Measurements from ENCODE around the gene CSNK1G1. TPM values are rescaled to one million over a fixed set of nuclear protein-coding genes. Genes with fewer than 3 reads are reported as not detected.

Gene CSNK1G1
- total RNA-seq, 1 donor from 2014 or later = 37.0 TPM

GRCh38 chr15:64343841-64344240 is 12.1 kb downstream of the CSNK1G1 start:
- no peak for FAIRE-seq
- no peak overlapping the region for H3K27ac Mint-ChIP-seq (ENCODE audit: unreplicated experiment)

DNA sequence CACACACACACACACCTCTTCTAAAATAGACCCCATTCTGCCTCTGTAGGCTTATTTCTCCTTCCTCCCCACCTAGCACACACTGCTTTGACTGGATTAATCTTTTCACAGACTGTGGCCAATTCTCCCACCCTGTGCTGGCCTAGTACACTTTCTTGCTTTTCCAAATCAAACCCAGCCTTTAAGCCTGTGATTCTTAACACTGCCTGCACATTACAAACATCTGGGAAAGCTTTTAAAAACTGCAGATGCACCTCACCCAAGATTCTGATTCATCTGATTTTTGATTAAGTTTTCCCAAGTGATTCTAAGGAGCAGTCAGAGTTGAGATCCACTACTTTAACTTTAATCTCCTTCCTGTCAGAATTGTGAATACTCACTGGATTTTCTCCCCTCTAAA is 12.8 kb downstream of the CSNK1G1 start:
- DNase-seq (ENCODE audit: low read depth) = no peak
- Histone ChIP-seq H3K4me1 (ENCODE audit: insufficient read depth, low read length) (peaks cover 12% of the 10 kb centered on the region), H3K27me3 (ENCODE audit: insufficient read depth, low read length) (no peaks in the 10 kb centered on the region), H3K79me2 (ENCODE audit: insufficient read depth, low read length) (peaks cover 82% of the 10 kb centered on the region), H3K27ac (ENCODE audit: low read depth, low read length) (no peak overlapping the region), H3K9me3 (ENCODE audit: insufficient read depth, low read depth, low read length) (no peaks in the 10 kb centered on the region), H3K4me3 (ENCODE audit: insufficient read depth, low read depth, low read length) (no peak overlapping the region), H3K4me2 (ENCODE audit: low read length) (peak overlapping the region; percentile 1), H3K36me3 (ENCODE audit: insufficient read depth, low read length) (peaks cover 7% of the 10 kb centered on the region), H2AFZ (ENCODE audit: low read depth, low read length) (no peak overlapping the region), H3K9ac (ENCODE audit: low read length) (peak overlapping the region; percentile 13), H4K20me1 (ENCODE audit: insufficient read depth, low read length) (peaks cover 80% of the 10 kb centered on the region)
- peaks cover 4% of the 10 kb centered on the region for H3K36me3 Mint-ChIP-seq (ENCODE audit: low read depth, unreplicated experiment)
- no peak overlapping the region for H3K27ac Mint-ChIP-seq (ENCODE audit: unreplicated experiment)
- H3K9me3 Mint-ChIP-seq (ENCODE audit: unreplicated experiment) = no peaks in the 10 kb centered on the region
- H3K27me3 Mint-ChIP-seq (ENCODE audit: low read depth, unreplicated experiment) = no peaks in the 10 kb centered on the region
- H3K4me1 Mint-ChIP-seq (ENCODE audit: low read depth, unreplicated experiment) = peaks cover 25% of the 10 kb centered on the region
- no peak overlapping the region for H3K4me3 Mint-ChIP-seq (ENCODE audit: unreplicated experiment)
- TF ChIP-seq, protein P1, sequence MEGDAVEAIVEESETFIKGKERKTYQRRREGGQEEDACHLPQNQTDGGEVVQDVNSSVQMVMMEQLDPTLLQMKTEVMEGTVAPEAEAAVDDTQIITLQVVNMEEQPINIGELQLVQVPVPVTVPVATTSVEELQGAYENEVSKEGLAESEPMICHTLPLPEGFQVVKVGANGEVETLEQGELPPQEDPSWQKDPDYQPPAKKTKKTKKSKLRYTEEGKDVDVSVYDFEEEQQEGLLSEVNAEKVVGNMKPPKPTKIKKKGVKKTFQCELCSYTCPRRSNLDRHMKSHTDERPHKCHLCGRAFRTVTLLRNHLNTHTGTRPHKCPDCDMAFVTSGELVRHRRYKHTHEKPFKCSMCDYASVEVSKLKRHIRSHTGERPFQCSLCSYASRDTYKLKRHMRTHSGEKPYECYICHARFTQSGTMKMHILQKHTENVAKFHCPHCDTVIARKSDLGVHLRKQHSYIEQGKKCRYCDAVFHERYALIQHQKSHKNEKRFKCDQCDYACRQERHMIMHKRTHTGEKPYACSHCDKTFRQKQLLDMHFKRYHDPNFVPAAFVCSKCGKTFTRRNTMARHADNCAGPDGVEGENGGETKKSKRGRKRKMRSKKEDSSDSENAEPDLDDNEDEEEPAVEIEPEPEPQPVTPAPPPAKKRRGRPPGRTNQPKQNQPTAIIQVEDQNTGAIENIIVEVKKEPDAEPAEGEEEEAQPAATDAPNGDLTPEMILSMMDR (IDR thresholded peaks at IDR 0.05; ENCODE audit: insufficient read depth, low read depth, low read length) = no peak
- no peak for TF ChIP-seq EZH2 (IDR thresholded peaks at IDR 0.05; ENCODE audit: insufficient read depth, low read length)
- no peak for FAIRE-seq

More at GRCh38 chr15:64343841-64344240, 12.1 kb downstream of the CSNK1G1 start:
- Mint-ChIP-seq H3K27me3 (ENCODE audit: low read depth, unreplicated experiment) (no peaks in the 10 kb centered on the region), H3K4me3 (ENCODE audit: unreplicated experiment) (no peak overlapping the region), H3K9me3 (ENCODE audit: unreplicated experiment) (no peaks in the 10 kb centered on the region), H3K36me3 (ENCODE audit: low read depth, unreplicated experiment) (peaks cover 4% of the 10 kb centered on the region), H3K4me1 (ENCODE audit: low read depth, unreplicated experiment) (peaks cover 30% of the 10 kb centered on the region)
- Histone ChIP-seq H3K9ac (ENCODE audit: low read length) (no peak overlapping the region), H3K27me3 (ENCODE audit: insufficient read depth, low read length) (no peaks in the 10 kb centered on the region), H2AFZ (ENCODE audit: low read depth, low read length) (no peak overlapping the region), H4K20me1 (ENCODE audit: insufficient read depth, low read length) (peaks cover 83% of the 10 kb centered on the region), H3K4me3 (ENCODE audit: insufficient read depth, low read depth, low read length) (no peak overlapping the region), H3K4me2 (ENCODE audit: low read length) (peak overlapping the region; percentile 7), H3K4me1 (ENCODE audit: insufficient read depth, low read length) (peaks cover 18% of the 10 kb centered on the region), H3K36me3 (ENCODE audit: insufficient read depth, low read length) (peaks cover 7% of the 10 kb centered on the region), H3K79me2 (ENCODE audit: insufficient read depth, low read length) (peaks cover 84% of the 10 kb centered on the region), H3K9me3 (ENCODE audit: insufficient read depth, low read depth, low read length) (no peaks in the 10 kb centered on the region), H3K27ac (ENCODE audit: low read depth, low read length) (no peak overlapping the region)
- TF ChIP-seq, protein P1 (IDR thresholded peaks at IDR 0.05; ENCODE audit: insufficient read depth, low read depth, low read length) = no peak
- TF ChIP-seq EZH2 (IDR thresholded peaks at IDR 0.05; ENCODE audit: insufficient read depth, low read length) = no peak
- peak; percentile 20 for DNase-seq (ENCODE audit: low read depth)

GRCh38 chr15:64341961-64342360 is 14.0 kb downstream of the CSNK1G1 start:
- Histone ChIP-seq H3K9me3 (ENCODE audit: insufficient read depth, low read depth, low read length) (no peaks in the 10 kb centered on the region), H3K36me3 (ENCODE audit: insufficient read depth, low read length) (peaks cover 5% of the 10 kb centered on the region), H3K4me1 (ENCODE audit: insufficient read depth, low read length) (peaks cover 12% of the 10 kb centered on the region), H4K20me1 (ENCODE audit: insufficient read depth, low read length) (peaks cover 77% of the 10 kb centered on the region), H3K27ac (ENCODE audit: low read depth, low read length) (no peak overlapping the region), H2AFZ (ENCODE audit: low read depth, low read length) (no peak overlapping the region), H3K4me3 (ENCODE audit: insufficient read depth, low read depth, low read length) (no peak overlapping the region), H3K79me2 (ENCODE audit: insufficient read depth, low read length) (peaks cover 83% of the 10 kb centered on the region), H3K9ac (ENCODE audit: low read length) (no peak overlapping the region), H3K4me2 (ENCODE audit: low read length) (no peak overlapping the region), H3K27me3 (ENCODE audit: insufficient read depth, low read length) (no peaks in the 10 kb centered on the region)
- Mint-ChIP-seq H3K36me3 (ENCODE audit: low read depth, unreplicated experiment) (peaks cover 4% of the 10 kb centered on the region), H3K27ac (ENCODE audit: unreplicated experiment) (no peak overlapping the region), H3K27me3 (ENCODE audit: low read depth, unreplicated experiment) (no peaks in the 10 kb centered on the region), H3K4me3 (ENCODE audit: unreplicated experiment) (no peak overlapping the region), H3K9me3 (ENCODE audit: unreplicated experiment) (no peaks in the 10 kb centered on the region), H3K4me1 (ENCODE audit: low read depth, unreplicated experiment) (peaks cover 22% of the 10 kb centered on the region)
- no peak for FAIRE-seq
- no peak for DNase-seq (ENCODE audit: low read depth)
- no peak for TF ChIP-seq EZH2 (IDR thresholded peaks at IDR 0.05; ENCODE audit: insufficient read depth, low read length)
- TF ChIP-seq, protein P1 (IDR thresholded peaks at IDR 0.05; ENCODE audit: insufficient read depth, low read depth, low read length) = no peak
